ENCODE results near the gene CD81.
"Not testable (repeated sequence)": the region's sequence is repeated elsewhere in the genome, so short reads cannot be mapped to it uniquely, and the experiment has no call there.

The CD81 gene

DNA sequence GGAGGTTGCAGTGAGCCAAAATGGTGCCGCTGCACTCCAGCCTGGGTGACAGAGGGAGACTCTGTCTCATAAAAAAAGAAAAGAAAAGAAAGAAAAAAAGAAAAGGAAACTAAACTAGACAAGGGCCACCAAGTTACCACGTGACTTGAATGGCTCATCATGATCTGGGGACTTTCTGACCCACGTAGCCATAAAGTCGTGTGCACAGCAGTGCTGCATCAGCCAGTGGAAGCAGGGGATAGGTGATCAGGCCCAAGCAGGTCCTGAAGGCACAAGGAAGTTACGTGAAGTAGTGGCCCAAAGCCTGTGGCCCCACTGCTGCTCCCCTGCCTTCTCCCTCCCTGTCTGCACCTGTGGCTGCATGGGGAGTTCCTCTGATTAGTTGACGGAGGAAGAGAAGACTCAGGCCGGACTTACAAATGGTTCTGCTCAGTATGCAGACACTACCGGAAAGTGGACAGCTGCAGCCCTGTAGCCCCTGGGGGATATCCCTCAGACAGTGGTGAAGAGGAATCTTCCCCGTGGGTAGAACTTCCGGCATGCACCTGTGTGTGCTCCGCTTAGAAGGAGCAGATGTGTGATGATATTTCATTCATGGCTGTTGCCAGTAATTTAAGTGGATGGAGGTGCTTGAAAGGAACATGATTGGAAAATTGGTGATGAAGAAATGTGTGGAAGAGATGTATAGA, 18.2 kb upstream of the CD81 start:
- no peak for DNase-seq

DNA sequence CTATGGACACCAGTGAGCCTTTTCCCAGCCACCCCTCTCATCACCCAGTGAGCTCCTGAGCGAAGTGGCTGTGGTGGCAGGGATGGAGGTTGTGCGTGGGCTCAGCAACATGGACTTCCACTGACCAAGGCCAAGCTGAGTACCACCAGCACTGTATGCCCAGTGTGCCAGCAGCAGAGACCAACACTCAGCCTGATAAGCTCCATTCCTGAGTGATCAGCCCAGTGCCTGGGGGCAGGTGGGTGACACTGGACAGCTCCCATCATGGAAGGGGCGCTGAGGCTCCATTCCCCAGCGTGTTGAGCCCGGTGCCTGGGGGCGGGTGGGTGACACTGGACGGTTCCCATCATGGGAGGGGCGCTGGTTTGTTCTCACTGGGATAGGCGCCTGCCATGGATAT, 17.6 kb upstream of the CD81 start:
- no peak for DNase-seq

DNA sequence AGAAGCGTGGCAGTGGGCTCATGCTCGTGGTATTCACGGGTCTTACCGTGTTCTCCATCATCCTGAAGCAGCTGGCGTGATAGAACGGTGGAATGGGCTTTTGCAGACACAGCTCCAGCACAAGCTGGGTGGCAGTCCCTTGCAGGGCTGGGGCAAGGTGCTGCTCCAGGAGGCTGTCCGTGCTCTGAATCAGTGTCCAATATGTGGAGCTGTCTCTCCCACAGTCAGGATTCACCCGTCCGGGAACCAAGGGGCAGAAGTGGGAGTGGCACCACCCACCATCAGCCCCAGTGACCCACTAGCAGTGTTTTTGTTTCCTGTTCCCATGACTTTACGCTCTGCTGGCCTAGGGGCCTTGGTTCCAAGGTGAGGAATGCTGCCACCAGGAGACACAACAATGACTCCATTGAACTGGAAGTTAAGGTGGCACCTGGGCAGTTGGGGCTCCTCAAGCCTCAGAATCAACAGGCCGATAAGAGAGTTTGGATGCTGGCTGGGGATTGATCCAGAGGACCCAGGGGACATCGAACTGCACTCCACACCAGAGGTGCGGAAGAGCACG, 16.9 kb upstream of the CD81 start:
- no peak for DNase-seq

DNA sequence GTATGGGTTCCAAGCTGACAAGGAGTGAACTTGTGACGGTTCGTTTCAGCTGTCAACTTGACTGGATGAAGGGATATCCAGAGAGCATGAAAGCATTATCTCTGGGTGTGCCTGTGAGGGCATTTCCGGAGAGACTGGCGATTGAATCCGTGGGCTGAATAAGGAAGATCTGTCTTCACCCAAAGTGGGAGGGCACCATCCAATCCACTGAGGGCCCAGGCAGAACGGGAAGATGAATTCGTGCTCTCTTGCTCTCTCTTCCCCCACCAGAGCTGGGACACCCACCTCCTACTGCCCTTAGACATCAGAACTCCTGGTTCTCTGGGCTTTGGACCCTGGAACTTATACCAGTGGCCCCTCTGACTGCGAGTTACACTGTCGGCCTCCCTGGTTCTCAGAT, 15.5 kb upstream of the CD81 start:
- DNase-seq, result no peak

DNA sequence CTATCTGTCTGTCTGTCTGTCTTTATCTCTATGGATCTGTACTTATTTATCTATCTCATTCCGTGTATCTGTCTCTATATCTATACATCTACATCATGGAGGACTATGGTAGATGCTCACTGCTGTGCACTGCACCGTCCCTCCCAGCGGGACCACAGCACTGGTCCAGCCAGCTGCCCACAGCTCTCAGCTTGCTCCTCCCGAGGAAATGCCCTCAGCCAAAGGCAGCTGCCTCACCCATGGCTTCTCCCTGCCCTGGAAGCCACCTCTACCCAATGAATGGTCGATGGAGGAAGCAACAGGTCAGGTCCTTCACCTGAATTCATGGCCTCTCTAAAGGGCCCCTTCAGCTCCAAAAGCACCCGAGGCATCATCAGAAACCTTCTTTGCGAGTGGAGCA, 14.7 kb upstream of the CD81 start:
- no peak for DNase-seq

DNA sequence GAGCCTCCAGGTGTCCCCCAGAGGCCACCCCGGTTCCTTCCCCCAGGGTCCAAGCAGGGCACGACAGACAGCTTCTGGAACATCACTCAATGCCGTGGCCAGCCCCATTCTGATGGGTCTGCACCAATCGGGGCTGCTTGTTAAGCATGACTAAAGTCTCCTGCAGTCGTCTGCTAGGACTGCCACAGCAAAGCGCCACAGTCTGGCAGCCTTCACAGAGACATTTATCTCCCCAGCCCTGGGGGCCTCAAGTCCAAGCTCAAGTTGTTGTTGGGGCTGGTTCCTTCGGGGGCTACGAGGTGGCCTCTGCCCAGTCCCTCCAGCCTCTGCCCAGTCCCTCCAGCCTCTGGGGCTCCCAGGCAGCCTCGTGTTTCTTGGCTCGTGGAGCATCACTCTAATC, 14.0 kb upstream of the CD81 start:
- DNase-seq, result no peak

DNA sequence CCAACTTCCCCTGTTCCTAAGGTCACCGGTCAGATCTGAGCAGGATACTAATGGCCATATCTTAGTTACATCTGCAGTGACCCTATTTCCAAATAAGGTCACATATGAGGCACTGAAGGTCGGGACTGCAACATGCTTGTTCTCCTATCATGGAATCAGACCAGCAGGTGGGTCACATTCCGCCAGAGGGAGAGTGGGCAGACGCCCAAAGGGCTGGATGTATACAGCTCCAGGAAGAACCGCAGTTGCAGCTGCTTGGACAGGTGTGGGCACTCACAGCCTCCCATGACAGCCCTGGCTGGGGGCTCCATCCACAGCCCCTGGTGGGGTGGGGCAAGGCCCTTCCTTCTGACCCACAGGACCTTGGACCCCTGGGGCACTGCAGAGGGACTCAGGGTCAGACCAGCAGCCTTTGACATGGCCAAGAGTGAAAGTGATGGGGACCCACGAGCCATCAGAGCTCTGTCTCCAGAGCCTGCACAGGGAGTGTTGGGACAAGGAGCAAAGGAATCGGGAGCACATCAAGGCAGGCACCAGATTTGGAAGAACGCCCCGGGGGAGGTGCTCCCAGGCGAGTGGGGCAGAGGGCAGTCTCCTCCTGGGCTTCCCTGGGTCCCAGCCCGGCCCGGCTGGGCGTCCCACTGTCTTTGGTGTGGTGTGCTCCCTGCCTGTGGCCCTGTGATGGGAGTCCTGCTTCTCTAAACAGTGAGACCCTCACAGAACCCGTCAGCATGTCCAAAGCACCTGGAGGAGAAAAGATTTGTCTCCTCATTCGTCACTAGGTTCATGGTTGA, 13.3 kb upstream of the CD81 start:
- DNase-seq, result no peak

DNA sequence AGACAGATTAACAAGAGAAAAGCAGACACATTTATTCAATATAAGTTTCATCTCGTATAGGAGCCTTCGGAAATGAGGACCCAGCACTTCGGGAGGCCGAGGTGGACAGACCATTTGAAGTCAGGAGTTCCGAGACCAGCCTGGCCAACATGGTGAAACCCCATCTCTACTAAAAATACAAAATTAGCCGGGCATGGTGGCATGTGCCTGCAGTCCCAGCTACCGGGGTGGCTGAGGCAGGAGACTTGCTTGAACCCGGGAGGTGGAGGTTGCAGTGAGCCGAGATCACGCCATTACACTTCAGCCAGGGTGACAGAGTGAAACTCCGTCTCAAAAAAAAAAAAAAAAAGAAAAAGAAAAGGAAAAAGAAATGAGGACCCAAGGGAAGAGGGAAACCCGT, 12.7 kb upstream of the CD81 start:
- not testable (repeated sequence) for DNase-seq

DNA sequence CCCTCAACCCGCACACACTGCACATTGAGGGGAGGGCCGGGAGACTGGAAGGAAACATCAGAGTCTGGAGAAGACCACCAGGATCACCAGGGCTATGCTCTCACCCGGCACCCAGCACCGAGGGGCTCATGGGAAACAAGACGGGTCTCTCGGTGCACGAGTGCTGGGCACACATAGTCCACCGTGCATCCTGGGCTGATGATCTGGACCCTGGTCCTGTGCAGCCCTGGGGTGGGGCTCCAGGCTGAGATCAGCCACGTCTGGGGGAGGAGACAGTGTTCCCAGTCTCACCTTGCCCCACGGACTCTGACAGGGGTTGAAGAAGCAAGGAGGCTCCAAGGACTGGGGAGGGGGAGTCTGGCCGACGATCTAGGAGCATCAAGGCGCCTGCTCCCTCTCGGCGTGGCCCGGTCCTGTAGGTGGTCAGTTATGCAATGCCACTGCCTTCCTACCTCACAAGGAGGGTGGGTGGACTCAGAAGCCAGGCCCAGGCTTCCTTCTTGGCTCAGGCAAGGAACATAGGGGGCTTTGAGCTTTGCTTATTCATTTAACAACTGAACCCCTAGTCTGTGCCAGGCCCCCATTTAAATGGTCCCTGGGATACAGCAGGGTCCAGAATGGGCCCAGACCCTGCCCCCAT, 11.4 kb upstream of the CD81 start:
- DNase-seq, result no peak

DNA sequence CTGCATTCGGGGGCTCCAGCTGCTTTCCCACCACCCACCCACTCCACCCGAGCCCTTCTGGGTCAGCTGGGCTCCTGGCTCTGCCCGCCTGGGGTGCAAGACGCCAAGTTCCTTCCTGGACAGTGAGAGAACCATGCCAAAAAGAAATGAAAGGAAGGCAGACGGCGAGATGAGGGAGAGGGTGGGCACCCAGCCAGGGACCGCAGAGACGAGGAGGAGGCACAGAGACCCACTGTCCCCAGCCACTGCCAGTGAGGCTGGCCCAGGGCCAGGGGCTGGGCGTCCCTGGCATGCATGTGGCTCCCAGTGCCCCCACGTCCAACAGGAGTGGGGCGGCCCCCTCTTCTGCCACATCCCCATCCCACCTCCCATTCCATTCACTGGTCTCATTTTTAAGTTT, 10.8 kb upstream of the CD81 start:
- no peak for DNase-seq

DNA sequence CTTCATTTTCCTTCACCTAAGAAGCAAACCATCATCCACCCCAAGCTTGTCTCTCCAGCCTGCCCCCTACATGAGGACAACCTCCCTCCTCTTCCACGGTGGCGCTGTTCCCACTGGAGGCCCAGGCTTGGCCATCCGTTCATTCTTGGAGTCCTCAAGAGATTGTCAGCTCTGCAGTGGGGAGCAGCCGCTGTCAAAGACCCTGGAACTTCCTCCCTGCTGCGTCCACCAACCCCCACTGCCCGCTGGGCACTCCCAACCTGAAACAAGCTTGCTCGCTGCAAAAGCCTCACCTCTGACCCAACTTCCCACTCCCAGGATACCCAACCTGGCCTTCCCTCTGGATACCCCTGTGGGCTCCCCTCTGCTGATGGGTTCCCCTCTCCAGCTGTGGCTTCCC, 10.4 kb upstream of the CD81 start:
- DNase-seq, result no peak

DNA sequence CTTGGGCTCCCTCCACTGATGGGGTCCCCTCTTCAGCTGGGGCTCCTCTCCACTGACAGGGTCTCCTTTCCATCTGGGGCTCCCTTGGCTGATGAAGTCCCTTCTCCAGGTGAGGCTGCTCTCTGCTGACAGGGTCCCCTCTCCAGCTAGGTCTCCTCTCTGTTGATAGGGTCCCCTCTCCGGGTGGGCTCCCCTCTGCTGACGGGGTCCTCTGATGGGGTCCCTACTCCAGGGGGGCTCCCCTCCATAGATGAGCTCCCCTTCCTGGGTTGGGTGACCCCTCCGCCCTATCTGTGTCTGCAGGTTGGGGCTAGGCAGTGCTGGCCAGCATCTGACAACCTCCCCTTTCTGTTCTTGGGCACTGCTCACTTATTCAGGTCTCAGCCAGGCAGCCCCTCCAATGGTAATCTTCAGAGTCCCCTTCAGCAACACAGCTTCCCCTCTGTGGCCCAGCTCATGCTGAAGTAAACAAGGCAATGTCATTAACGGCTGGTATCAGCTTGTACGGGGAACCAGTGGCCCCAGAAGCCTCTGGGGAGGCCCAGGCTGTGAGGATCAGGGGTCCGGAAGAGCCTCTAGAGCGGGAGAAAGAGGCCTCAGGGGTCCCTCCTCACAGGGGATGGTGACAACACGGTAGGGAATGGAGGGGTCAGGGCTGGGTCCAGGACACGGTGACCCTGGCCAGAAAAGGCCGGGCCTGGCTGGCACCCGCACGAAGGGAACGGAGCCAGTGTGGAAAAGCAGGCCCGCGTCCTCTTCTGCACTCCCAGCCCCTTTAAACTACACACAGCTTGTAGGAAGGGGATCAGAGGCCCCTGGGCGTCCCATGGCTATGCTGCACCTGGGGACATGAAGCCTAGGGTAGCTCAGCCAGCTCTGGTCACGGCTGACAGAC, 9.6 kb upstream of the CD81 start:
- DNase-seq, result no peak

DNA sequence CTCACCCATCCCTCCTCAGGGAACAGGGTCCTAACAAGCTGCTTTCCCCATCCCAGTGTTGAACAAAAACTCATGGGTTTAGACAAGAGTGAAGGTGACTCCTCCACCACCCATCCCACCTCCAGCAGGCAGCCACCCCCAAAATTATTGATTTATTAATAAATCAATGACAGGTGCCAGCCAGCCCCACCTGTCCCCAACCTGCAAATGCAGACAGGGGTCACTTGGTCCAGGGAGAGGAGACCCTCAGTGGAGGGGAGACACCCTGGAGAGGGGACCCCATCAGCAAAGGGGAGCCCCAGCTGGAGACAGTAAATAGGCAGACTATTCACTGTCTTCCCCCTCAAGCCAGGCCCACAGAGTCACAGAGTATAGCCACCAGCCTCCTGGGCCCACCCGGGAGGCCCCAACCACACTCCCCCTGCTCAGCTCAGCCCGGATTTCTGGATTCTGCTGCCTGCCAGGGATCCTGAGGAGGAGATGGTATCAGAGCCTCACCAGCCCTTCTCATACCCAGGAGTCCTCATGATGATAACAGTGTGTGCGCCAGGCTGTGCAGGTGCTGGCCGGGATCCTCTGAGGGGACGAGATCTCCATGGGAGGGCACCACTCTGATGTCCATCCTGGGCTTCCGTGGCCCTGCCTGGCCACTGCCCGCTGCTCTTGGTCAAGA, 8.8 kb upstream of the CD81 start:
- no peak for DNase-seq

DNA sequence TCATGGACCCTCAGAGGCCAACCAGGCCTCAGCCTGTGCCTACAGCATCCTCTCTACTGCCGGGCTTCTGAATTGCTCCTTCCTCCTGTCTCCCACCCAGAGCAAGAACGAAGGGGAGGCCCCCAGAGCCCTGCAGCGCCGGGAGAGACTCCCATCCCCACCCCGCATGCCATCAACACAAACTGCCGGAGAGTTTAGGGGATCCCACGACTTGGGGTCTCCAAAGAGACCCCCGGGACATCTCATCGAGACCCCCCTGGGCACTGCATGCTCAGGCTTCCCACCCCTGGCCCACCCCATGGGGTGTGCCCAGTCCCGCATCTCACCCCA, 8.3 kb upstream of the CD81 start:
- no peak for DNase-seq

DNA sequence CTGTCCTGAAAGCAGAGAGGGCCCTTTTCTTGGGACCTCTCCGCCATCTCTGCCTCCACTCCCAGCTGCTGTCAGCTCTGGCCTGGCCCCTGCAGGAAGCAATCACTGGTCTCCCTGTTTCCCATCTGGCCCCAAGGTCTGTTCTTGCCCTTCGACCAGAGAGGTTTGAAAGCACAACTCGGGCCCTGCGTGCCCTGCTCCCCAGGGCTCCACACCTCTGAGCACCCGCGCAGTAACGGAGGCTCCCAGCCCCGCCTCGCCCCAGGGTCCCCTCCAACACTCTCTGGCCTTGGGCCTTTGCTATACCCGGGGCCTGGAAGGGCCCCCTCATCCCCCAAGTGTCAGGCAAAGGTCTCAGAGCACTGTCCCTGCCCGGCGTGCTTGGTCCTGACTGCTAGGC, 7.8 kb upstream of the CD81 start:
- DNase-seq, result no peak

DNA sequence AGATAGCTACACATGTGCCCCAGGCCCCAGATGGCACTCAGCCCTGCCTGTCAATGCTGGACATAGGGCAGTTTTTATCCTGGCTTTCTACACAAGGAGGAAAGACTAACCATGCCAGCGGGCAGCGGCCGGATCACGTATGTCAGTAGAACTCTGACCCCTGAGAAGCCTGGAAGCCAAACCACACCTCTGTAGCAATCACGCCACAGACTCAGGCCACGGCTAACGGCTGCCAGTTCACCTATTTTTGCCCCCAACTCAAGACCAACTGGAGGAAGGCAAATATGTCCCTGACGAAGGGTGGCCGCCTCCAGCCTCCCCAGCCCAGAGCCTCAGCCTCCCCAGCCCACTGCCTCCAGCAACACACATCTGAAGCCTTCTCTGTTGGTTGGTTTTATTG, 7.2 kb upstream of the CD81 start:
- DNase-seq, result no peak

DNA sequence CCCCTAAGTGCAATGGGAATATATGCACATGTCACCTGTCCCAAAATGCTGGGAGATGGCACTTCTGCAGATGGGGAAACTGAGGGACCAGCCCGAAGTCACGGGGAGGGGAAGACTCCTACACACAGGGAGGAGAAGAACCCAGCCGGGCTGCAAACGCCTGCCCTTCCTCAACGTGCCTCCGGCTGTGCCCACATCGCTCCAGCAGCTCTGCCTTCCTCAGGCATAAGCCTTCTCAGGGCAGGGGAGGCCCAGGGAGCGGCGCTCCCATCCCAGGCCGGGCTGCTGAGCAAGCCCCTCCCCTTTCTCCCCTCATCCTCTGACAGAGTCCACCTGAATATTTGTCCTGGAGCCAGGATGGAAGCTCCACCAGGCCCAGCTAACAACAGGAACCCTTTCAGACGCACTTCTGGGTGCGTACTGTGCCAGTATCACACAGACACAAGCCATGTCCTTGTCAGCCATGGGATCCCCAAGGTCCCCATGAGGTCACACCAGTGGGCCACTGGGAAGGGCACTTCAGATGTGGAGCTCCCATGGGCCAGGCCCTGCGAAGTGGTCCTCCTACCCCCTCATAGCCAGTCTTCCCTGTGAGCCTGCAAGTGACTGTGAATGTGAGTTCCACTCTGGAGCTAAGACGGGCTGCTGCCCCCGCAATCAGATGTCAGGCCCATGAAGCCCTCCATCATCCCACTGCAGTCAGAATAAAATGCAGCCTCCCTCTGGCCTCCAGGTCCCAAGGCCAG, 2.5 kb upstream of the CD81 start:
- no peak for DNase-seq

DNA sequence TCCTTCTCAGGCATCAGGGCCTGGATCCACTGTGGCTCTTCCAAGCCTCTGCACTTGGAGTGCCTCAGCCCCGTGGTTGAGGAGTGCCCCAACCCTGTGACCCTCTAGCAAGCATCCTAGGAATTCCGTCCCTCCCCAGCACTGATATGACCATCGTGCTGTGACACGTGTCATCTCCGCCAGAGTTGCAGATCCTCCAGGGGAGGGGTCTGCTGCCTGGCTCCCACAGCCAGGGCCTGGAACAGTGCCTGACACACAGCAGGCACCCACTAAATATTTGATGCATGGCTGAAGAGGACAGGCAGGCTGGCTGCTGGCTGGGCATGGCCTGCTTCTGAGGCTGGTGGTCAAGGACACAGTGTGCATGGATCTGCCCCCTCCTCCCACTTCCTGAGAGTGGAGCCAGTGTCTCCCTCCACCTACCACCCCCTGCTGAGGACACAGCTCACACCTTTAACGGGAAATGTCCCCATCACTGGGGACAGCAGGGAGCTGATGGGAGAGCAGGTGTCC, 1.7 kb upstream of the CD81 start:
- no peak for DNase-seq

DNA sequence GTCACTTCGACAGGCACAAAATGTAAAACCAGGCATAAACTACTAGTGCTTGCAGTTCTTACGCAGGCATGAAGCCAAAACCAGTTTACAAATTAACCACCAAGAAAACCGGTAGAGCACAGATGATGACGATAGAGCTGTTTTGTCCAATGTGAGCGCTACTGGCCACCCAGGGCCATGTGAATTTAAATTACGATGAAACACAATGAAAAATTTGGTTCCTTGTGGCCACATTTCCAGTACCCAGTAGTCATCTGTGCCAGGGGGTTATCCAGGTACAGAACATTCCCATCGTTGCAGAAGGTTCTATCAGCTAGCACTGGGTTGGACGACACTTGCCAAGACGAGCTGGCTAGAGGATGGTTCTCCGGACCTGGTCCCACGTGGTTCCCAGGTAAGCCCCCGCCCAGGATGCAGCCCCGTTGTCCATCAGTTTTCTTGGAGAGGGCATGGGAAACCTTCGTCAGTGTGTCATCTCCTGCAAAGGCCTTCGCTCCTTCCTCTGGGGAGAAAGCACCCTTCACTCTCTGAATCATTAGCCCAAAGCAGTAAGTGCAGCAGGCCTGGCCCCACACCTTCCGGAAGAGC, 1.1 kb upstream of the CD81 start:
- no peak for DNase-seq

DNA sequence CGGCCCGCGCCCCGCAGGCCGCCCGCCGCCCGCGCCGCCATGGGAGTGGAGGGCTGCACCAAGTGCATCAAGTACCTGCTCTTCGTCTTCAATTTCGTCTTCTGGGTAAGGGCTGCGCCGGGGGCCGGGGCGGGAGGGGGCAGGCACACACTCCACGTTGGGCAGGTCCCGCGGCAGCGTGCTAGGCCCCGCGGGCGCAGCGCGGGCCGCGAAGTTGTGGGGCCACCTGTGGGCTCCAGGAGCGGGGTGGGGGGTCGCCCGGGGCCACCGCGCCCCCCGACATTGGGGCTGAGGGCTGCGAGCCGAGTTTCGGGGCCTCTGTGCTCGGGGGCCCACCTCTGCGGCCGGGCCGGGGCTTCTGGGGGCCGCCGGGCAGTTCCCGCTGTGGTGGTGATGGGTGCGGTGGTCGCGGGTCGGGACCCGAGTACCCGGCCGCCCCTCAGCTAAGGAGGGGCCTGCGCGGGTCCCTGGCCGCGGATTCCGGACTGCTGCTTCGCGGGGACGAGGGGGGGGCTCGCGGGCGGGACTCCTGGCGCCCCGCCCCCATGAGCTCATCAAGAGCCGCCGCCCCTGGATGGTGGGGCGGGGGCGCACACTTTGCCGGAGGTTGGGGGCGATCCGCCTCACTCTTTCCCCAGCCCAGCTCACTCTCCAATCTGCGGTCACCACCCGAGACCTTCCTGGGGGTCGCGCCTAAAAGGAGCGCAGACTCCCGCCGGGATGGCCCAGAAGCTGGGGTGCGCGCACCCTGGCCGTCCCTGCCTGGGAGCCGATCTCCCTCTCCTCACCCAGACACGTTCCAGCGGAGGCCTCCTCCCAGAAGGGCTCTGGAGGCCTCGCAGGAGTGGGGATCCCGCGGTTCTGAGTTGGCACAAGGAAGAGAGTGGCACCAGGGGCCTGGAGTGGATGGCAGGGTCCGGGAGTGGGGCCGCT, 667 bp downstream of the CD81 start:
- no peak for DNase-seq
